ENCODE measurements around the gene CDK18.

CDK18 gene

GRCh38 chr1:205523261-205523890 is 18.9 kb downstream of the CDK18 start:
- no peak for DNase-seq (ENCODE audit: low read depth in 3 of 3)

DNA sequence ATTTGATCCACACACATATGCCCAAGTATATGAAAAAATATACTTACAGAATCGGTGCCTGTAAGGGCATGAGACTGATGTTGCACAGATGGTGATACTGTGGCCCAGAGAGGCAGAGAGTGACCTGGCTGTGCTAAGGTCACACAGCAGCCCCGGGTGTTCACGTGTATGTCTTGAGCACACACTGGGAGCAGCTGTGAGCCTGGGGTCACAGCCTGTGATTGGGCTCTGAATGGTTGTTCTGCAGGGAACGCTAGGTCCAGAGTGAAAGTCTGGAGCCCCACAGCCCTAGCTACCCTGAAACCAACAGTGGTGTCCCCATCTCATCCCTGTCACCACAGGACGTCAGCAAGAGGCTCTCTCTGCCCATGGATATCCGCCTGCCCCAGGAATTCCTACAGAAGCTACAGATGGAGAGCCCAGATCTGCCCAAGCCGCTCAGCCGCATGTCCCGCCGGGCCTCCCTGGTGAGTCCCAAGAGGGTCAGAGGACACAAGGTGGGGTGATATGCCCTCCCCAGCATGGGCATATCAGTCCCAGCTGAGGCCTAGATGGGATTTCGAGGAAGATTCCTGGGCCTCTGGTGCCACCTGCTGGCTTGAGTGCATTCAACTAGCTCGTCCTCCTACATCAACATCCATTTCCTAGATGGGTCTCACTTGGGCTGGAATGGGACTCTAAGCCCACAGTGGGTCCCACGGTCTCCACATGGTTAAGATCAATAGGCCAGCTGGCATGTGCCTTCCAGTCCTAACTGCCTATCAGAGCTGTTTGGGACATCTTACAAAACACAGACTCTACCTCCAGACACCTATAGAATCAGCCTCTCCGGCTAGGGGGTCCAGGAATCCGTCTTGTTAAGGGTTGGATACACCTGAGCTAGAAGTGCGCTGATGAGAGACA is 19.7 kb downstream of the CDK18 start:
- peak; percentile 52 to 61 (median 55) for DNase-seq (ENCODE audit: low read depth in 3 of 3)

DNA sequence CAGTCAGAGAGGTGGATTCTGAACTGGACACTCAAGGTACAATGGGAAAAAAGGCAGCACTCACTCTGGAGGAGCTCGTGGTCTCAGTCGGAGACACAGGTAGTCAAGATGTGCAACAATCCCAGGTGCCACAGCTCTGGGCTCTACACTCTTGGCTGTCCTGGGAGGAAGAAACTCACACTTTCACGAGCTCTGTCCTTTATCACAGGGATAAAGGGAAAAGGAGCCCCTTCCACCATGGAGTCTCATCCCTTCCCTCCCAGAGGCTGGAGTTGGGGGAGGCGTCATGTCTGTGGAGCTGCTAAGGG is 20.3 kb downstream of the CDK18 start:
- no peak for DNase-seq (ENCODE audit: low read depth in 3 of 3)

- DNase-seq (ENCODE audit: low read depth in 3 of 3), result no peak
Measured at GRCh38 chr1:205525495-205526285, 21.2 kb downstream of the CDK18 start.

- DNase-seq (ENCODE audit: low read depth in 3 of 3), result no peak
Measured at GRCh38 chr1:205526431-205526830, 22.0 kb downstream of the CDK18 start.

DNA sequence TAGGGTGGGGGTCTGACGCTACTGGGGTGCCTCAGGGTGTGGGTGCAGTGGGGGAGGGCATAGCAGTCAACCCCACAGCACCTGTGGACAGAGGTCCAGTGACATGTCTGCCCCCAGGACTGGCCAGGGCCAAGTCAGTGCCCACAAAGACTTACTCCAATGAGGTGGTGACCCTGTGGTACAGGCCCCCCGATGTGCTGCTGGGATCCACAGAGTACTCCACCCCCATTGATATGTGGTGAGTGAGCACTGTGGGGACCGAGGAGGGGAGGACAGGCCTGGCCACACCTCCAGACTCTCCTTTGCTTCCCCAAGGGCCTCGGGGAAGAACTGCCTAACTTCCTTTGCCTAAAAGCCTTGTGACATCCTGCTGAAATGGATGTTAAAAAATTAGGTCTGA is 23.5 kb downstream of the CDK18 start:
- DNase-seq (ENCODE audit: low read depth in 3 of 3), result no peak

DNA sequence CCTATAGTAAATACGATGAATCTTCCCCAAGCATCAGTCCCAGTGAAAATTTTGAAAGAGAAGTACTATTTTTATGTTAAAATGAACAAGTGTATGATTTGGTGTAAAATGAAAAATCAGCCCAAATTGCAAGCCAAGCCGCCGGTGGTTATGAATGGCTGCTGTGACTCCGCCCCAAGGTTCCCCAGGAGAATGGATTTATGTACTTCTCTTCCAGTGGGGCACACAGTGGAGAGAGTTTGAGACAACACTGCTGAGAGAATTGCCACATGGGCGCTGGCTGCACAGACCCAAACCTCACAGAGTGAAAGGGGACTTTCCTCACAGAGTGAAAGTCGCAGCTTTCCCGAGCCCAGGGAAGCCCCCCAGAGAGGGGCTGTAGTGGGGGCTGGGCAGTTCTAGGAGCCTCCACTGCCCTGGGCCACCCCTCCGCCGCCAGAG is 24.0 kb downstream of the CDK18 start:
- no peak for DNase-seq (ENCODE audit: low read depth in 3 of 3)

DNA sequence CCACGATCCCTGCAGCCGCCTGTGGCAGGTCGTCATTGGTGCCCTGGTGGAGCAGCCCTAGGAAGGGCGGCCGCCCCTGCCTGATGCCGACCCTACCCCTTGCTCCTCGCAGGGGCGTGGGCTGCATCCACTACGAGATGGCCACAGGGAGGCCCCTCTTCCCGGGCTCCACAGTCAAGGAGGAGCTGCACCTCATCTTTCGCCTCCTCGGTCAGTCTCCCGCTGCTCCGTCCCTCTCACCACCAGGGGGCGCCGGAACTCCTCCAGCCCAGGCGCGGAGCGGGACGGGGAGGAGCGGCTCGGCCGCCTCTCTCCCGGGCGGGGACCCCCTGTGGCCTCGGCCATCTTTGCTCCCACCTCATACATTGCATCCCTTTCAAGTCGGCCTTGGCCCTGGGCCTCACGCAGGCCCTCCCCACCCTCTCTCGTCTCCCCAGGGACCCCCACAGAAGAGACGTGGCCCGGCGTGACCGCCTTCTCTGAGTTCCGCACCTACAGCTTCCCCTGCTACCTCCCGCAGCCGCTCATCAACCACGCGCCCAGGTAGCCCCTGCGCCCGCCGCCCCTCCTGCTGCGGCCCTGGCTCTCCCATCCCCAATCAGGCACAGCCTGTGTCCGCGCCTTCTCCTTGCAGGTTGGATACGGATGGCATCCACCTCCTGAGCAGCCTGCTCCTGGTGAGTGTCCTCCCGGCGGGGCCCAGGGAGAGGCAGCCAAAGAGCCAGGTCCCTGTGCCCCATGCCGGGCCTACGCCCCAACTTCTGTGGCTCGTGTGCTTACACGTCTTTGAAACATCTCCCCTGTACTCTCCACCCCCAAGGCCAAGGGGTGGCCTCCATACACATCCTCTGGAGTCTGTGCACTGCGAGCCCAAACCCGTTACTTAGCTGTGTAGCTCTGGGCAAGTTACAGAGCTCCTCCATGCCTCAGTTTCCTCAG is 24.7 kb downstream of the CDK18 start:
- peak; percentile 63 to 86 (median 72) for DNase-seq (ENCODE audit: low read depth in 3 of 3)

GRCh38 chr1:205530116-205530515 is 25.6 kb downstream of the CDK18 start:
- DNase-seq (ENCODE audit: low read depth in 3 of 3), result no peak

GRCh38 chr1:205531191-205532025 is 26.9 kb downstream of the CDK18 start:
- DNase-seq (ENCODE audit: low read depth in 3 of 3), result no peak

GRCh38 chr1:205532026-205532898 is 27.8 kb downstream of the CDK18 start:
- DNase-seq (ENCODE audit: low read depth in 3 of 3), result no peak

- no peak for DNase-seq (ENCODE audit: low read depth in 3 of 3)
Measured at GRCh38 chr1:205532996-205533735, 28.7 kb downstream of the CDK18 start.

GRCh38 chr1:205533748-205534443 is 29.4 kb downstream of the CDK18 start:
- DNase-seq (ENCODE audit: low read depth in 3 of 3), result no peak

GRCh38 chr1:205534444-205534985 is 30.0 kb downstream of the CDK18 start:
- DNase-seq (ENCODE audit: low read depth in 3 of 3), result no peak

DNA sequence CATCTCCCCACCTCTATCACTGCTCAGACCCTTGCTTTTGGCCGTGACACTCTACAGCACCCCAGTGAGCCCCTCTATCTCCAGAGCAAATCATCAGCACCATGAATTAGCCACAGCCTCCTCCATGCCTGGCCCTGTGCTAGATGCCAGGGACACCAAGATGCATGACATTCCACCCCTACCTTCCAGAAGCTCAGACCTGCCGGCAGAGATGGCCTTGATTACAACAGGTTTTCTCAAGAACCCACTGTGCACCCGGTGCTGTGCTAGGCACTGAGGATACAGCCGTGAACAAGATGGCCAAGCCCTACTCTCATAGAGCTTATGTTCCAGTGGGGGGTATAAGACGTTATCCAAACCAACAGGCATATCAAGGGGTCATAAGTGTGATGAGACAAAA is 30.6 kb downstream of the CDK18 start:
- no peak for DNase-seq (ENCODE audit: low read depth in 3 of 3)

- no peak for DNase-seq (ENCODE audit: low read depth in 3 of 3)
Measured at GRCh38 chr1:205535866-205536758, 31.6 kb downstream of the CDK18 start.

All from stimulated activated CD4-positive, alpha-beta T cell treated with anti-CD3 and anti-CD28 coated beads, TNF-alpha, amount 100 ng/mL, for 4 hours (primary cell).